Epithelial cell of umbilical artery (primary cell): ENCODE measurements around the gene CLPSL1. TPM values are rescaled to one million over a fixed set of nuclear protein-coding genes. Genes with fewer than 3 reads are reported as not detected.

ENCODE experiments used
- total RNA-seq: library from RNA; depleted of rRNA; stranded (reverse); fragments of >200 nt; gene quantifications from 2 replicates; pipeline ENCODE4 v1.2.3, GENCODE V29; 2014

Gene CLPSL1, protein sequence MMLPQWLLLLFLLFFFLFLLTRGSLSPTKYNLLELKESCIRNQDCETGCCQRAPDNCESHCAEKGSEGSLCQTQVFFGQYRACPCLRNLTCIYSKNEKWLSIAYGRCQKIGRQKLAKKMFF
- total RNA-seq = not detected in 2 replicates

DNA sequence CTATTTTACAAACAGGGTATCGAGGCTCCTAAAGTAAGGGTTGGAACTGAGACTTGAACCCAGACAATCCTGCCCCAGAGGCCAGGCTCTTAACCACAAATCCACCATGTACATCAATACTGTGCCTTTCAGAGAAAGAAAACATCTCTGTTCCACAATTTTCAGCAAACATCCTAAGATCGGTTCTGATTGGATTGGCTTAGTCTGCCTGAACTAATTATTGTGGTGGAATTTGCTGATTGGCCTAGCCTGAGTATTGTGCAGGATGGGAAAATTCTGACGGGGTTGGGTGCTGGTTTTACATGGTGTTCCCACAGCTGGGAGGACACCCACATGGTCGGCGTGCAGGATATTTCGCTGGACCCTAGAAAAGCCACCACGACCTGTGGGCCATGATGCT, at the start of gene CLPSL1:
TSS of gene CLPSL1 (plus strand) at position 301 of the 400 bp plus-strand sequence. CDS start at position 393, 92 bp downstream.

DNA sequence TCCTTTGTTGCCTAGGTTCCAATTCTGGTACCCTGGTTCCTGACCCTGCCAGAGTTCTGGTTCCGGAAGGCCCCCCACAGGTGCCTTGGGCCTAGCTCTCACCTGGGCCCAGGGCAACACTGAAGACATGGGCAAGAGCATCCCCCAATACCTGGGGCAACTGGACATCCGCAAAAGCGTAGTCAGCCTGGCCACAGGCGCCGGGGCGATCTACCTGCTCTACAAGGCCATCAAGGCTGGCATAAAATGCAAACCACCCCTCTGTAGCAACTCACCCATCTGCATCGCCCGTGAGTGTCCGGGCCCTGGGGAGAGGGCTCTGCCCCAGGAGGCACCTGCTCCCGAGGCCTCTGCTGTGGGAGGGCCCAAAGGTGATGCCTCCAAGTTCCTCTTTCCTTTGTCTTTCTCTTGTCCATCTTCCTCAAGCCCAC, 43.8 kb upstream of the CLPSL1 start, which contains the start of gene ARMC12:
TSS of gene ARMC12 (plus strand) at position 51 of the 431 bp plus-strand sequence. CDS start at position 128, 77 bp downstream.

GRCh38 chr6:35776364-35777215, 4.2 kb upstream of the CLPSL1 start, which contains the start of gene CLPSL2:
CLPSL2 (plus strand) TSS chr6:35776598; CDS start chr6:35776619, 21 bp downstream.

GRCh38 chr6:35804996-35805736, 24.3 kb downstream of the CLPSL1 start, which contains the start of gene LHFPL5:
LHFPL5 (plus strand) TSS chr6:35805352; CDS start chr6:35805671, 319 bp downstream.

Other genes starting within 250 kb of the CLPSL1 start
- 23.1 and 36.5 TPM in 2 replicates for gene FKBP5, start 92.1 kb upstream of the CLPSL1 start, total RNA-seq
- 0.30 TPM in 1 of 2 replicates, not detected in the other for gene ARMC12, start 44.0 kb upstream of the CLPSL1 start, total RNA-seq
- not detected in 2 replicates for gene CLPSL2, start 4.4 kb upstream of the CLPSL1 start, total RNA-seq
- gene CLPS, start 16.3 kb downstream of the CLPSL1 start, total RNA-seq = not detected in 2 replicates
- not detected in 2 replicates for gene LHFPL5, start 24.3 kb downstream of the CLPSL1 start, total RNA-seq
- gene SRPK1, start 140.1 kb downstream of the CLPSL1 start, total RNA-seq = 96.5 and 117 TPM in 2 replicates
- gene SLC26A8, start 243.6 kb downstream of the CLPSL1 start, total RNA-seq = not detected in 2 replicates
- gene MAPK14, start 246.8 kb downstream of the CLPSL1 start, total RNA-seq = 51.0 and 75.2 TPM in 2 replicates